ENCODE measurements around the gene TFPI2.

DNA sequence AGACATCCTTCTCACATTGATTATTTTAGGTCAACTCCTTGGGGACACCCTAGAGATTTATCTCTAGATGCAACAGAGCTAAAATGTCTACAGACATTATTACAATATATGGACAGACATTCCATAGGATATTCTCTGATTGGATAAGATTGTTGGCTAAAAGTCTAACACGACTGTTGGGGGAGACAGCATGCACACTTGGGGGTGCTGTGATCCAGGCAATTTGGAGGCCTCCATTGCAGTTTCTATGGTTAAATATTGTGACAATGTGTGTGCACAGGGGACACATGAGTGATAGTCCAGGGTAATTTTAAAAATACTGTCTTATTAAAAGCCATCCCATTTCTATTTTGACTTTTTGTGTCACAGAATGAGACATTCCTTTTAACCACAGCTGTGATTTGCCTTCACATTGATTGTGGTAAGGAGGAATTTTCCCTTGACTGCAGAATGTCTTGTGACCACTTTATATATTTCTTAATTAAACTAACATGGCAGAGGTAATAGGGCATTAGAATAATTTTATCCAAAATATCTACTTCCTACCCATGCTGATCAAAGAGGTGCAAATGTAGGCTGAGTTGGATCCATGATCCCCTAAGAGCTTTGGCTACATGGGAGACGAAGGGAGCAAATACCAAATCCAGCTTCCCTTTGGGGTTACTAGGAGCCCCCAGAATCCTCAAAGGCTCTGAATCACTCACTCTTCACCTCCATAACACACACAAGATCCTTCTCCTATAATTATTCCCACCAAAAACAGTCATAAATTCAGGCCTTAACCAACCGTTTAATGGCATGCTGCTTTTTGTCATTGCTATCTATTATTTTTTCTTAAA, 7.3 kb downstream of the TFPI2 start:
- TF ChIP-seq, protein P1, sequence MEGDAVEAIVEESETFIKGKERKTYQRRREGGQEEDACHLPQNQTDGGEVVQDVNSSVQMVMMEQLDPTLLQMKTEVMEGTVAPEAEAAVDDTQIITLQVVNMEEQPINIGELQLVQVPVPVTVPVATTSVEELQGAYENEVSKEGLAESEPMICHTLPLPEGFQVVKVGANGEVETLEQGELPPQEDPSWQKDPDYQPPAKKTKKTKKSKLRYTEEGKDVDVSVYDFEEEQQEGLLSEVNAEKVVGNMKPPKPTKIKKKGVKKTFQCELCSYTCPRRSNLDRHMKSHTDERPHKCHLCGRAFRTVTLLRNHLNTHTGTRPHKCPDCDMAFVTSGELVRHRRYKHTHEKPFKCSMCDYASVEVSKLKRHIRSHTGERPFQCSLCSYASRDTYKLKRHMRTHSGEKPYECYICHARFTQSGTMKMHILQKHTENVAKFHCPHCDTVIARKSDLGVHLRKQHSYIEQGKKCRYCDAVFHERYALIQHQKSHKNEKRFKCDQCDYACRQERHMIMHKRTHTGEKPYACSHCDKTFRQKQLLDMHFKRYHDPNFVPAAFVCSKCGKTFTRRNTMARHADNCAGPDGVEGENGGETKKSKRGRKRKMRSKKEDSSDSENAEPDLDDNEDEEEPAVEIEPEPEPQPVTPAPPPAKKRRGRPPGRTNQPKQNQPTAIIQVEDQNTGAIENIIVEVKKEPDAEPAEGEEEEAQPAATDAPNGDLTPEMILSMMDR (IDR thresholded peaks at IDR 0.05): no peak
- TF ChIP-seq POLR2A (IDR thresholded peaks at IDR 0.05) (no peak), POLR2AphosphoS5 (IDR thresholded peaks at IDR 0.05) (no peak)

Measured in stomach (tissue), 4 donors.